Measurements from ENCODE around the gene CTRB2.

CTRB2 gene

DNA sequence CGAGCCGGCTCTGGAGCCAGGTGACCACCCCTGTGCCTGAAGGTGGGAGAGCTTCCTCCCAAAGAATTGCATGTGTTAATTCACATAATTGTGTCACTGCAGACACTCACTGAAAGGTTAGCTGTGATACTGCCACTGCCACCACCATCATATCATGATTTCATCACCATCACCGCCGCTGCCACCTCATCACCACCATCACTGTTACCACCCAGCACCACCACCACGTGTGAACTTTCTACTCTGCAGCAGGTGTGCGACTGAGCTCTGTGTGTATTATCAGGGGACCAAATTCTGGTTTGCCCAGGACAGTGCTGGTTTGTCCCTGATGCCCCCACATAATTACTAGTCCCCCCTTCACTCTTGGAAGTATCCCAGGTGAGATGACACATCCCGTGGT is 29.3 kb upstream of the CTRB2 start:
- Histone ChIP-seq H3K27ac (no peak overlapping the region), H3K4me3 (ENCODE audit: low read depth in 1 of 2, low read length in 1 of 2) (no peak overlapping the region), H3K27me3 (peaks cover 42% of the 10 kb centered on the region), H3K9me3 (no peaks in the 10 kb centered on the region), H3K36me3 (no peaks in the 10 kb centered on the region), H3K4me1 (ENCODE audit: control insufficient read depth in 1 of 2, insufficient read depth in 1 of 2, low read depth in 1 of 2, low read length in 1 of 2) (no peaks in the 10 kb centered on the region)
- TF ChIP-seq, protein P1, sequence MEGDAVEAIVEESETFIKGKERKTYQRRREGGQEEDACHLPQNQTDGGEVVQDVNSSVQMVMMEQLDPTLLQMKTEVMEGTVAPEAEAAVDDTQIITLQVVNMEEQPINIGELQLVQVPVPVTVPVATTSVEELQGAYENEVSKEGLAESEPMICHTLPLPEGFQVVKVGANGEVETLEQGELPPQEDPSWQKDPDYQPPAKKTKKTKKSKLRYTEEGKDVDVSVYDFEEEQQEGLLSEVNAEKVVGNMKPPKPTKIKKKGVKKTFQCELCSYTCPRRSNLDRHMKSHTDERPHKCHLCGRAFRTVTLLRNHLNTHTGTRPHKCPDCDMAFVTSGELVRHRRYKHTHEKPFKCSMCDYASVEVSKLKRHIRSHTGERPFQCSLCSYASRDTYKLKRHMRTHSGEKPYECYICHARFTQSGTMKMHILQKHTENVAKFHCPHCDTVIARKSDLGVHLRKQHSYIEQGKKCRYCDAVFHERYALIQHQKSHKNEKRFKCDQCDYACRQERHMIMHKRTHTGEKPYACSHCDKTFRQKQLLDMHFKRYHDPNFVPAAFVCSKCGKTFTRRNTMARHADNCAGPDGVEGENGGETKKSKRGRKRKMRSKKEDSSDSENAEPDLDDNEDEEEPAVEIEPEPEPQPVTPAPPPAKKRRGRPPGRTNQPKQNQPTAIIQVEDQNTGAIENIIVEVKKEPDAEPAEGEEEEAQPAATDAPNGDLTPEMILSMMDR (IDR thresholded peaks at IDR 0.05), result no peak

DNA sequence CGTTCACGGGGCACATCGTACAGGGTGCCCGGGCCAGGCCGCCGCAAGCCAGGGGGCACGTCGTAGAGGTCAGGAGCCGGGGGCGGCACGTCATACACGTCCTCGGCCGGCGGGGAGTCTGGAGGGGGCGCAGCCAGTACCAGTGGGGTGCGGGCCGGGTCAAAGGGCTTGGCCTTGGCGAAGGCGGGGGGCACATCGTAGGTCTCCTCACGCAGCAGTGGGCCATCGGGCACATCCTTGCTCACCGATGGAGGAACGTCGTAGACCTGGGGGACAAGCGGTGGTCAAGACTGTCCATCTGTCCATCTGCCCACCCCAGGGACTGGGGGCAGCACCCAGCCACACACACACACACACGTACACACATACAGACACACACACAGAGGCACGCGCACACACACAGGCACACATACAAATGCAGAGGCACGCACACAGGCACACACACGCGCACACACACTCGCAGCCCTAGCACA is 28.8 kb upstream of the CTRB2 start:
- Histone ChIP-seq H3K9me3 (no peaks in the 10 kb centered on the region), H3K36me3 (no peaks in the 10 kb centered on the region), H3K4me1 (ENCODE audit: control insufficient read depth in 1 of 2, insufficient read depth in 1 of 2, low read depth in 1 of 2, low read length in 1 of 2) (no peaks in the 10 kb centered on the region), H3K4me3 (ENCODE audit: low read depth in 1 of 2, low read length in 1 of 2) (no peak overlapping the region), H3K27me3 (peaks cover 42% of the 10 kb centered on the region), H3K27ac (no peak overlapping the region)
- TF ChIP-seq, protein P1 (IDR thresholded peaks at IDR 0.05), result no peak

DNA sequence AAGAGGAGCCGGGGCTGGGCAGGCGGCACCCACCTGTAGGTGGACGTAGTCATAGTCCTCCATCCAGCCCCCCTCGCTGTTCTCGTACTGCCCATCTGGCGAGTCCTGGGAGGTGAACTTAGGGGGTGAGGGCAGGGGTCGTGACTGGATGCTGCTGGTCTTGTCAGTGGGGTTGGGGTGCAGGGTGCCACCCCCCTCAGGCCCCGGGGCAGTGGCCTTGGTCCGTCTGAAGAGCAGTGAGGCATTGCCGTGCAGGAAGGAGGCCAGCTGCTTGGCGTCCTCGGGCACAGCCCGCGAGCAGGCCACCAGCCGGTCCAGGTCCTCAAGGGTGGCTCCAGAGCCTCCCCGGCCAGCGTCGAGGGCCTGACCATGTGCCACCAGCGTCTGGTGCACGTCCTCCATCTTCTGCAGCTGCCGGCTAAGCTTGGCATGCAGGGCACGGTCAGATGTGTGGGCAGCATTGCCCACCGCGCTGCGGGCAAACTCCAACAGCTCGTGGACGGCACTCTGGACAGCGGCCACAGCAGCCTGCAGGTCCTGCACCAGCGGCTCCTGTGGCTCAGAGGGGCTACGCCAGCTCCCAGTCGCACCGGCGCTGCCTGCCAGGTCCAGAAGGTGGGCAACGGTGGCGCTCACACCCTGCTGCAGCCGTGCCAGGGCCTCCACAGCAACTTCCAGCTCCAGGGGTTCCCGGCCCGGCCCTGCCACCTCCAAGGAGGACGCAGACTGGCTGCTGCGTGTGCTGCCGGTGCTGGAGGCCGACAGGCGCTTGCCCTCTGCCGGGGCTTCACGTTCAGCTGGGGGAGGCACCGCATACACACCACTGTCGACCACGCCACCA is 28.1 kb upstream of the CTRB2 start:
- Histone ChIP-seq H3K4me1 (ENCODE audit: control insufficient read depth in 1 of 2, insufficient read depth in 1 of 2, low read depth in 1 of 2, low read length in 1 of 2) (no peaks in the 10 kb centered on the region), H3K4me3 (ENCODE audit: low read depth in 1 of 2, low read length in 1 of 2) (no peak overlapping the region), H3K27ac (no peak overlapping the region), H3K36me3 (no peaks in the 10 kb centered on the region), H3K9me3 (no peaks in the 10 kb centered on the region), H3K27me3 (peaks cover 42% of the 10 kb centered on the region)
- TF ChIP-seq, protein P1 (IDR thresholded peaks at IDR 0.05), result no peak

DNA sequence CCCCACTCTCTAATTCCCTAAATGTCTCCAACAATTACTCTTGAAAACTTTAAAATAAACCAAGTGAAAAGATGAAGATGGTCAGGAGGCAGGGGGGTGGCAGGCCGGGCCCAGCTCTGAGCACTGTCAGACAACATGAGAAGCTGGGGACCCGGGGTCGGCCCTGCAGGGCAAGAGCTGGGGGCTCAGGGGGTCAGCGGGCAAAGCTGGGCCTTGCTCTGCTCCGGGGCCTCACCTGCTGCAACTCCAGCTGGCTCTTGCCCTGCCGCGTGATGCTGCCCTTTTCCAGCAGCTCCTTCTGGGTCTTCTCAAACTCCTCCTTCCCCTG is 26.6 kb upstream of the CTRB2 start:
- TF ChIP-seq, protein P1 (IDR thresholded peaks at IDR 0.05), result no peak
- H3K9me3 ChIP-seq, result no peaks in the 10 kb centered on the region
- H3K36me3 ChIP-seq, result no peaks in the 10 kb centered on the region
- H3K27me3 ChIP-seq, result peaks cover 37% of the 10 kb centered on the region
- no peaks in the 10 kb centered on the region for H3K4me1 ChIP-seq (ENCODE audit: control insufficient read depth in 1 of 2, insufficient read depth in 1 of 2, low read depth in 1 of 2, low read length in 1 of 2)
- H3K27ac ChIP-seq, result no peak overlapping the region
- no peak overlapping the region for H3K4me3 ChIP-seq (ENCODE audit: low read depth in 1 of 2, low read length in 1 of 2)

DNA sequence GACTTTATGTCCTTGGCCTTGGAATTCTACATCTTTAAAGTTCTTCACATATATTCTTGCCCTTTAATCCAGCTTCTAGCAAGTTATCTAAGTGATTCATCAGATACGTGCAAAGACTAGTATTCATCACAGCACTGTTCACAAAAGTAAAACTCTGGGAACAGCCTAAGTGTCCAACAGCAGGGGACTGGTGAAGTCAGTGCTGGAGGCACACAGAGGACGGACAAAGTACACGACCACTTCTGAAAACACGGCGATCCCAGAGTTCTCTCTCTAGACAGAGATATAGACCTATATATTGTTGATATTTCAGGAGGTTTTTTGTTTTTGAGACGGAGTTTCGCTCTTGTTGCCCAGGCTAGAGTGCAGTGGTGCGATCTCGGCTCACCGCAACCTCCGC is 24.6 kb upstream of the CTRB2 start:
- no peaks in the 10 kb centered on the region for H3K4me1 ChIP-seq (ENCODE audit: control insufficient read depth in 1 of 2, insufficient read depth in 1 of 2, low read depth in 1 of 2, low read length in 1 of 2)

More for the DNA sequence above, 24.6 kb upstream of the CTRB2 start:
- Histone ChIP-seq H3K9me3 (no peaks in the 10 kb centered on the region), H3K36me3 (no peaks in the 10 kb centered on the region), H3K27ac (no peak overlapping the region), H3K4me3 (ENCODE audit: low read depth in 1 of 2, low read length in 1 of 2) (no peak overlapping the region), H3K27me3 (peaks cover 33% of the 10 kb centered on the region)
- TF ChIP-seq, protein P1 (IDR thresholded peaks at IDR 0.05), result no peak

Measured in neutrophil (primary cell).